T-cell (primary cell): ENCODE measurements around the gene TAOK1. TPM values are rescaled to one million over a fixed set of nuclear protein-coding genes. Genes with fewer than 3 reads are reported as not detected.

Experiments used
- ATAC-seq, 4 experiments: fragments of 200-7000 bp in 3 of 4; fragments of 150-1000 bp in 1 of 4; cut with Tn5 transposase; replicated peaks in 1 of 4; 1 replicate in 3 of 4; 2 replicates in 1 of 4; pipeline ENCODE4 v1.10.0; 2021; ENCODE audit warnings: moderate library complexity in 3 of 4, mild to moderate bottlenecking in 2 of 4, moderate number of reproducible peaks in 1 of 4
- CTCF ChIA-PET, 2 donors: fragments of 300-600 bp; sonication (Branson Sonifier 250); formaldehyde crosslinking; loops; one replicate each; lab custom pipeline; 2022; ENCODE audit warnings: antibody characterized with exemption in 2 of 2; lab: Charles Lee
- POLR2A ChIA-PET, 2 donors: fragments of 300-600 bp; sonication (Branson Sonifier 250); formaldehyde crosslinking; loops; one replicate each; lab custom pipeline; 2022; ENCODE audit warnings: antibody characterized with exemption in 2 of 2; lab: Charles Lee
- DNase-seq, 35 experiments: peaks; one replicate each; pipeline versions ENCODE4 v3.0.0 to v3.0.0-alpha.2; 2013 to 2023
- H3K27ac ChIP-seq: one replicate; pipeline ENCODE4 v1.5.1; 2013; ENCODE audit warnings: low read length
- H3K27me3 ChIP-seq, 2 experiments: replicated peaks in 1 of 2; 1 replicate in 1 of 2; 2 replicates in 1 of 2; pipeline versions ENCODE4 v1.6.1 to v1.7.0; 2013; ENCODE audit warnings: low read length in 1 of 2, mixed read lengths in 1 of 2; ENCODE audit not compliant: control insufficient read depth in 2 of 2, insufficient read depth in 2 of 2; ENCODE audit errors: extremely low read depth in 1 of 2
- H3K36me3 ChIP-seq, 2 donors: 1 replicate in 1 of 2; 2 replicates in 1 of 2; pipeline versions ENCODE4 v1.6.1 to v1.7.0; 2013; ENCODE audit warnings: low read length in 1 of 2; ENCODE audit not compliant: control insufficient read depth in 2 of 2, insufficient read depth in 1 of 2; ENCODE audit errors: extremely low read depth in 1 of 2
- H3K4me1 ChIP-seq, 2 experiments: 1 replicate in 1 of 2; 2 replicates in 1 of 2; pipeline versions ENCODE4 v1.6.1 to v1.7.0; 2013; ENCODE audit warnings: low read length in 2 of 2, mixed read lengths in 1 of 2; ENCODE audit not compliant: insufficient read depth in 2 of 2, control insufficient read depth in 1 of 2; ENCODE audit errors: extremely low read depth in 1 of 2
- H3K4me3 ChIP-seq, 2 donors: 1 replicate in 1 of 2; 2 replicates in 1 of 2; pipeline versions ENCODE4 v1.5.1 to v1.7.0; 2013; ENCODE audit warnings: mild to moderate bottlenecking in 2 of 2, low read length in 1 of 2, moderate library complexity in 1 of 2; ENCODE audit not compliant: control insufficient read depth in 1 of 2; ENCODE audit errors: extremely low read depth in 1 of 2
- H3K9me3 ChIP-seq: 2 replicates; pipeline ENCODE4 v1.7.0; 2013
- H3K27ac Mint-ChIP-seq, 2 donors: one replicate each; pipeline ENCODE4 v1.8.0; 2020 to 2021; ENCODE audit warnings: mild to moderate bottlenecking in 2 of 2, mixed read lengths in 2 of 2
- H3K27me3 Mint-ChIP-seq, 2 donors: one replicate each; pipeline ENCODE4 v1.8.0; 2021 to 2022; ENCODE audit warnings: mixed read lengths in 2 of 2
- H3K36me3 Mint-ChIP-seq: one replicate; pipeline ENCODE4 v1.8.0; 2021; ENCODE audit warnings: mixed read lengths
- H3K4me1 Mint-ChIP-seq, 3 donors: one replicate each; pipeline ENCODE4 v1.8.0; 2020 to 2022; ENCODE audit warnings: mixed read lengths in 3 of 3, mild to moderate bottlenecking in 1 of 3
- H3K4me3 Mint-ChIP-seq, 3 donors: one replicate each; pipeline ENCODE4 v1.8.0; 2020 to 2022; ENCODE audit warnings: mild to moderate bottlenecking in 3 of 3, mixed read lengths in 3 of 3, moderate library complexity in 3 of 3
- H3K9me3 Mint-ChIP-seq, 3 donors: one replicate each; pipeline ENCODE4 v1.8.0; 2020 to 2022; ENCODE audit warnings: mixed read lengths in 3 of 3
- WGBS: methylation state at CpG from one replicate; pipeline ENCODE4 v1.1.5; 2013; ENCODE audit warnings: missing lambda C conversion rate; ENCODE audit not compliant: insufficient coverage; 5-methylcytosine and 5-hydroxymethylcytosine counted together
- total RNA-seq, 35 experiments: library from RNA in 6 of 35; stranded (reverse) in 6 of 35; fragments of 120-200 nt in 1 of 35; gene quantifications; one replicate each; pipeline versions ENCODE4 v1.2.1 to v1.2.4 and lab custom pipeline; 2013 to 2026

TAOK1 gene
- total RNA-seq, 5 donors from 2014 or later (not counting 1 experiment from before 2014, with no cell fraction given): 57.7 to 63.4 (median 61.7) TPM

- Mint-ChIP-seq H3K27ac (peak within 1 kb of the TSS; percentile 92 to 94), H3K36me3 (no peaks in the 10 kb centered on the region), H3K4me1 (peaks cover 58 to 70% (median 69%) of the 10 kb centered on the region in 3 donors), H3K9me3 (no peaks in the 10 kb centered on the region), H3K27me3 (no peaks in the 10 kb centered on the region), H3K4me3 (peak within 1 kb of the TSS; percentile 87 to 93 (median 89))
- no peaks in the 10 kb centered on the region for H3K36me3 ChIP-seq
- ChIA-PET POLR2A (no interaction called here), CTCF (no interaction called here)
- peak; percentile 68 to 93 (median 81) for DNase-seq
- peak within 1 kb of the TSS; percentile 60 for H3K27ac ChIP-seq
- peaks cover 38 to 81% of the 10 kb centered on the region in 2 experiments for H3K4me1 ChIP-seq
- H3K4me3 ChIP-seq: peak within 1 kb of the TSS; percentile 78 to 80
- H3K9me3 ChIP-seq: no peaks in the 10 kb centered on the region
- H3K27me3 ChIP-seq: peaks cover 0 to 12% of the 10 kb centered on the region in 2 experiments
- ATAC-seq: peak; percentile 81 to 88 (median 84)
- under 1% methylated on average over 47 of the region's 70 CpGs for WGBS
Measured at GRCh38 chr17:29589524-29590410, 199.6 kb downstream of the TAOK1 start, which contains the start of gene GIT1. GIT1 (minus strand) TSS chr17:29589648; CDS start chr17:29589378, 270 bp downstream.

GRCh38 chr17:29590411-29591145 is 200.4 kb downstream of the TAOK1 start:
- ATAC-seq (no peak), DNase-seq (peak in 3 of 35 experiments; percentile 15 to 42 (median 27))
- Mint-ChIP-seq H3K4me3 (peak overlapping the region; percentile 81 to 83 (median 83)), H3K4me1 (peaks cover 52 to 64% (median 60%) of the 10 kb centered on the region in 3 donors), H3K36me3 (no peaks in the 10 kb centered on the region), H3K27ac (peak overlapping the region; percentile 89 to 91), H3K9me3 (no peaks in the 10 kb centered on the region), H3K27me3 (no peaks in the 10 kb centered on the region)
- Histone ChIP-seq H3K27ac (peak overlapping the region; percentile 60), H3K27me3 (peaks cover 0 to 20% of the 10 kb centered on the region in 2 experiments), H3K4me1 (peaks cover 34 to 73% of the 10 kb centered on the region in 2 experiments), H3K36me3 (no peaks in the 10 kb centered on the region), H3K9me3 (no peaks in the 10 kb centered on the region), H3K4me3 (peak overlapping the region; percentile 77 to 78)
- WGBS: 52% methylated on average over 14 of the region's 30 CpGs
- ChIA-PET POLR2A (interaction anchor here in 1 of 2 donors (0.6 kb wide), 1 partner anchor 126 kb away, joined by 3 read pairs; no protein-coding TSS in a partner anchor), CTCF (interaction anchor here (0.6 to 4.4 kb wide), 8 partner anchors 9 to 1234 kb away, joined by 3 to 56 read pairs (median 4); partner anchors contain the start of gene CRLF3 (in 1 of the 2))

- ChIA-PET POLR2A (interaction anchor here in 1 of 2 donors (0.6 kb wide), 1 partner anchor 126 kb away, joined by 3 read pairs; no protein-coding TSS in a partner anchor), CTCF (interaction anchor here (0.6 to 4.4 kb wide), 9 partner anchors 10 to 1233 kb away, joined by 3 to 56 read pairs (median 4); partner anchors contain the start of gene CRLF3 (in 1 of the 2))
- Histone ChIP-seq H3K27ac (no peak overlapping the region), H3K9me3 (no peaks in the 10 kb centered on the region), H3K4me3 (peak overlapping the region in 1 of 2 donors; percentile 16), H3K36me3 (no peaks in the 10 kb centered on the region), H3K4me1 (peaks cover 31 to 72% of the 10 kb centered on the region in 2 experiments), H3K27me3 (peaks cover 0 to 21% of the 10 kb centered on the region in 2 experiments)
- DNase-seq (peak in 4 of 35 experiments; percentile 25 to 49 (median 35)), ATAC-seq (no peak)
- peak overlapping the region; percentile 81 to 83 (median 83) for H3K4me3 Mint-ChIP-seq
- H3K27me3 Mint-ChIP-seq: no peaks in the 10 kb centered on the region
- peaks cover 45 to 57% (median 54%) of the 10 kb centered on the region in 3 donors for H3K4me1 Mint-ChIP-seq
- 16% methylated on average over 18 of the region's 31 CpGs for WGBS
- no peaks in the 10 kb centered on the region for H3K36me3 Mint-ChIP-seq
- H3K9me3 Mint-ChIP-seq: no peaks in the 10 kb centered on the region
- H3K27ac Mint-ChIP-seq: peak overlapping the region; percentile 72 to 91
Measured at GRCh38 chr17:29591146-29591736, 201.1 kb downstream of the TAOK1 start.

DNA sequence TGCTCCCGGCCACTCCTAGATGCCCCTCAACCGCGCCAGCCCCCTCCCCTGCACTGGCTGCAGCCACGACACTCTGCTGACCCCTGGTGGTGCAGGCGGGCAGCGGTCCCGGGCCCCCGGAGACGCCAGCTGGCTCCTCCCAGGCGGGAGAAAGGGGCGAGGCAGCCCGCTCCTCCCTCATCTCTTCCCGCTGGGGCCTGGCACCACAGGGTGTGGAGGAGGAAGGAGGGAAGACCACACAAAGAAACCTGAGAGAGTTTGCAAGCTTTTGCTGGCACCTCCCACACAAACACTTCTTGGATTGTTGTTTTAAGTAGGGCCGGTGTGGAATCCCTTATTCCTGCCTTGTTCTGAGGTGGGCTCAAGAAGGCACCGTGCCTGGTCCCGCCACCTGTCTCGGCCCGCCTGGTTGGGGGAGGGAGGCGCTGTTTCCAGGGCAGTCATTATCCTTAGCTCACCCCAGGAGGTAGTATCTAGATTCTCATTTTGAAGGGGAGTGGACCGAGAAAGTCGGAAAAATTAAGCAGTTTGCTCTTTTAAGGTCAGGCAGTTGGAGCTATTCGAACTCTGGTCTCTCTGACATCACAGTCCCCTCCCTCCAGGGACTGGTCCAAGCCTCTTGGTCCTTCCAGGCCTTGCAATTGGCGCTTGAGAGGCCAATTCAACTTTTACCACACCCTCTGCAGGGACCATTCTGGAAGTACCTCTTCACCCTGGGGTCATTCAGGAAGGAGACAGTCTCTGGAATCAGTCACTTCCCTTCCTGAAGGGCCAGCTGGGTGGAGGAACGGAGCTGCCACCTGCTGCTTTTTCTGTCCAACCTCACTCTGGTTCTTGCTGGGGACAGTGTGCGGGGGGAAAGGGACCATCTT is 201.8 kb downstream of the TAOK1 start:
- H3K4me3 Mint-ChIP-seq: peak overlapping the region; percentile 81 to 83 (median 83)
- peak overlapping the region; percentile 72 to 91 for H3K27ac Mint-ChIP-seq
- no peaks in the 10 kb centered on the region for H3K9me3 Mint-ChIP-seq
- peaks cover 39 to 50% (median 46%) of the 10 kb centered on the region in 3 donors for H3K4me1 Mint-ChIP-seq
- DNase-seq (peak in 30 of 35 experiments; percentile 29 to 81 (median 60)), ATAC-seq (peak; percentile 32 to 45 (median 32))
- ChIA-PET POLR2A (no interaction called here), CTCF (interaction anchor here in 1 of 2 donors (0.6 to 4.4 kb wide), 4 partner anchors 11 to 222 kb away, joined by 3 to 56 read pairs (median 5); no protein-coding TSS in a partner anchor)
- WGBS: 53% methylated on average over 4 of the region's 25 CpGs
- no peaks in the 10 kb centered on the region for H3K36me3 ChIP-seq
- H3K27ac ChIP-seq: no peak overlapping the region
- H3K27me3 ChIP-seq: peaks cover 0 to 21% of the 10 kb centered on the region in 2 experiments
- peaks cover 31 to 65% of the 10 kb centered on the region in 2 experiments for H3K4me1 ChIP-seq
- H3K36me3 Mint-ChIP-seq: no peaks in the 10 kb centered on the region
- H3K4me3 ChIP-seq: peak overlapping the region in 1 of 2 donors; percentile 16
- H3K27me3 Mint-ChIP-seq: no peaks in the 10 kb centered on the region
- no peaks in the 10 kb centered on the region for H3K9me3 ChIP-seq

- ChIA-PET CTCF (interaction anchor here in 1 of 2 donors (2.2 to 4.4 kb wide), 2 partner anchors 12 to 23 kb away, joined by 6 to 56 read pairs; no protein-coding TSS in a partner anchor), POLR2A (no interaction called here)
- peak in 2 of 35 experiments; percentile 34 to 53 for DNase-seq
- H3K4me3 Mint-ChIP-seq: peak within 1 kb of the TSS; percentile 81 to 83 (median 83)
- no peaks in the 10 kb centered on the region for H3K27me3 Mint-ChIP-seq
- under 1% methylated on average over 91 of the region's 96 CpGs for WGBS
- ATAC-seq: no peak
- Histone ChIP-seq H3K4me1 (peaks cover 27 to 55% of the 10 kb centered on the region in 2 experiments), H3K36me3 (no peaks in the 10 kb centered on the region), H3K27me3 (peaks cover 0 to 21% of the 10 kb centered on the region in 2 experiments), H3K9me3 (no peaks in the 10 kb centered on the region), H3K27ac (no peak within 1 kb of the TSS), H3K4me3 (peak within 1 kb of the TSS; percentile 64 to 69)
- H3K9me3 Mint-ChIP-seq: no peaks in the 10 kb centered on the region
- peaks cover 29 to 39% (median 36%) of the 10 kb centered on the region in 3 donors for H3K4me1 Mint-ChIP-seq
- peak within 1 kb of the TSS; percentile 36 to 91 for H3K27ac Mint-ChIP-seq
- H3K36me3 Mint-ChIP-seq: no peaks in the 10 kb centered on the region
Measured at GRCh38 chr17:29592850-29593551, 202.8 kb downstream of the TAOK1 start, which contains the start of gene ANKRD13B. ANKRD13B (plus strand) TSS chr17:29593132; CDS start chr17:29593622, 490 bp downstream.
